SK-N-MC (cell line): ENCODE measurements around the gene SF3B4.

Source experiments
- EZH2 ChIP-seq: fragments of 200-600 bp; sonication (generic); IDR thresholded peaks from one replicate; pipeline ENCODE4 v1.6.1; 2017; ENCODE audit warnings: antibody characterized with exemption
- POLR2AphosphoS5 ChIP-seq: IDR thresholded peaks from 2 replicates; pipeline ENCODE4 v1.6.1; 2012; ENCODE audit warnings: mild to moderate bottlenecking, low read depth, low read length, borderline replicate concordance

- no peak for TF ChIP-seq POLR2AphosphoS5
- no peak for TF ChIP-seq EZH2
Measured at GRCh38 chr1:149934356-149934755, 6.8 kb upstream of the SF3B4 start.
